ENCODE measurements around the gene FAM72A.
"Not testable (repeated sequence)": the region's sequence is repeated elsewhere in the genome, so short reads cannot be mapped to it uniquely, and the experiment has no call there.

The FAM72A gene

DNA sequence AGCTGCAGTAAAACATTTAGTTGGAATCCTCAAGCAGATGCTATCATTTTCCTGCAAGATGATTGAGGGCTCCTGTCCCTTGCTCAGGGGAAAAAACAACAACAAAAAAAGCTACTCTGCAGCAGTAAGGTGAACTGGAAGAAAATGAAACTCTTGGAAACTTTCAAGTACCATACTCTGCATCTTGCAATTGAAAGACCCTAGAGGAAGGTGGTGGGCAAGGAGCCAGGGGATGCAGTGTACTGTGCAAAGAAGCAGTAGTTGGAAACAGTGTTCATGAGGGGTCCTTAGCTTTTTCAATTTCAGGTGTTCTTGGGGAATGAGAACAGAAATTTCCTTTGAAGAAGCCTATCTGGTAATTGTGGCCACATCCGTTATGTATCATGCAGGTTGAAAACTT is 8.2 kb upstream of the FAM72A start:
- DNase-seq, result peak; percentile 0

DNA sequence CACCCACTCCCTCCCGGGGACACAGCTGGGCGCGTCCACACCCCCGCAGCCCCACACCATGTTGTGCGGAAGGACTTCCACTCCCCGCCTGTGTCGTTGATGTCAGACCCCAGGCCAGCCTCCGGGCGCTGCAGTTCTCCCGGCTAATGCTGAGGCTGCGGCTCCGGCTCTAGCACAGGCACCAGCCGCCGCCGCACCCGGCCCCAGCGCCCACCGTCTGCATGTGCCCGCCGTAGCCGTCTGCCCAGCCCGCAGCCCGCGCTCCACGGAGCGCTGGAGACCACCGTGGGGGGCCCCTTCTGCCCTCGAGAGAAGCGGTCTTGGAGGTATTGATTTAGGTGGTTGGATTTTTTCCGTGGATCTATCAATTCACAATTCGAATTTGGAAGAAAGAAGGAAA is 2.9 kb upstream of the FAM72A start:
- DNase-seq, result not testable (repeated sequence)

DNA sequence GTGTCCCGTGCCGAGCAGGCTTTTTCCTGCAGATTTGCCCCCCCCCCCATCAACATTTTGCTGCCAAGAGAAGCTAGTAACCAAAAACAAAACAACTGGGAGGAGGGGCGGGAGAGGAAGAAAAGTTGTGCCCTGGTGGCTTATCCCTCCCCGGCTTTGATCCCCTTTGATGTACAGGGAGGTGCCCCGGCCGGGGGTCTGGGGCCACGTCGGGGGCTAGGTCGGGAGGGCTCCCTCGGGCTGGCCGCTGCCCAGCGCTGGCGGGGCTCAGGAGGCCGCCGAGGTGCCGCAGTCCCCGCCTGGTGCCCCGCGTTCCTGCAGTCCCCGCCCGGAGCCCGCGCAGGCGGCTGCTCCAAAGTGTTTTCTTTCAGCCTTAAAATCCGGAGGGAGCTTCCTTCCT is 2.2 kb upstream of the FAM72A start:
- peak; percentile 0 for DNase-seq

GRCh38 chr1:206204159-206204511 is 1.5 kb upstream of the FAM72A start:
- not testable (repeated sequence) for DNase-seq

DNA sequence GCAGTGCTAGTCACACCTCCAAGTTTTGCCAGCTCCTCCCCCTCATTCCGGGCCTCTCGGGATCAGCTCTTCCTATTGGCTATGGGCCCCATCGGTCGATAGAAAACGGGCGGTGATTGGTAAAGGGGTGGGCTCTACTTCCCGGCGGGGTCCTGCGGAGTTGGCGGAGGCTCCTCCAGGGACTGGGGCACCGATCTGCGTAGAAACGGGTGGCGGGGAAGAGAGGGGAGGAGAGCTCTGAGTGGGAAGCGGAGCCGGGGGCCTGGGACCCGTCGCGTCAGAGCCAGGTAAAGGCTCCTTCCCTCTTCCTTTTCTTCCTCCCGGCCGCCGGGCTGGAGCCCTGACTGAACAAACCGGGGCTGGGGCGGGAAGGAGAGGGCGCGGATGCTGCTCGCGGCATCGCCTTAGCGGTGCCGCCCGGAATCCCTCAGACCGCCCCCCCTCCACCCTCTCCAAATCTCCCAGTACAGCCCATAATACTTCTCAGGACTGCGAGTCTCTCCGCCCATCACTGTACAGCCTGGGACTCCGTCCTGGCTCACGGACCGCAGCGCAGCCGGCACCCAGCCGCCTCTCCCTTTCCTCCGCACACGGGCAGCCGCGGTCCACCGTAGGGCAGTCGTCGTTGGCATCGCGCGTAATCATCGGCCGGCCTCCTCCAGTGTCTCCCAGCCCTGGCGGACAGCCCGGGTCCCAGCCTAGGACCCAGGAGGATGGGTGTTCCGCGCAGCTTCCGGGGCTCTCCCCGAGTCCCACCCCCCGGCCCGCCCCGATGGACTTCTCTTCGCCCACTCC is 922 bp upstream of the FAM72A start, which contains the start of gene SRGAP2:
SRGAP2 (plus strand) TSS at position 178 of the 795 bp plus-strand sequence. CDS start 2,430 bp downstream, outside the sequence.
- peak; percentile 60 for DNase-seq

DNA sequence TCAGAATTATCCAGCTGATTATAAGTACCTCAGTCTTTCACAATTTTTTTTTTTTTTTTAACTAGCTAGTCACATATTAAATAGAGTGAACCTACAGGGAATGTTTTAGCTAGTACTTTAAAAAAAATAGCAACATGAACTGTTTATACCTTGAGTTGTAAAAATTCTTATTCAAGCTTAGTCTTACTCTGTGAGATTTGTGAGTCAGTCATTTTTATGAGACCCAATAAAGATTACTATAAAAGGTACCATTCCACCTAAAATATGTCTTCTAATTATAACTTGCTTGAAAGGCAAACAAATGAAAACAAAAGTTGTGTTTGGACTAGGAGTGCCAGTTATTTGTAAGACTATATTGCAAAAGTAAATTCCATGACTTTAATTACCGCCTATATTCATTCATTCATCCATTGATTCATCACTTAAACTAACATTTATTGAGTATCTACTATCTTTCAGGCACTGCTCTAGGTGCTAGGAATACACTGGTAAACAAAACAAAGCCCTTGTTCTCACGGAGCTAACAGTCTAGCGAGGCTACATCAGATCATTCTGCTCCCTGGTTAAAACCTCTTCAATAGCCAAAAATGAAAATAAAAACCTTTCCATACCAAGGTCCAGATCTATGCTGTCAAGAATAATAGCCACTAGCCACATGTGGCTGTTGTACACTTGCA is 5.8 kb downstream of the FAM72A start:
- peak; percentile 0 for DNase-seq

- not testable (repeated sequence) for DNase-seq
Observed at GRCh38 chr1:206195182-206195581, 7.5 kb downstream of the FAM72A start.

- not testable (repeated sequence) for DNase-seq
Observed at GRCh38 chr1:206186826-206187225, 15.8 kb downstream of the FAM72A start.

DNA sequence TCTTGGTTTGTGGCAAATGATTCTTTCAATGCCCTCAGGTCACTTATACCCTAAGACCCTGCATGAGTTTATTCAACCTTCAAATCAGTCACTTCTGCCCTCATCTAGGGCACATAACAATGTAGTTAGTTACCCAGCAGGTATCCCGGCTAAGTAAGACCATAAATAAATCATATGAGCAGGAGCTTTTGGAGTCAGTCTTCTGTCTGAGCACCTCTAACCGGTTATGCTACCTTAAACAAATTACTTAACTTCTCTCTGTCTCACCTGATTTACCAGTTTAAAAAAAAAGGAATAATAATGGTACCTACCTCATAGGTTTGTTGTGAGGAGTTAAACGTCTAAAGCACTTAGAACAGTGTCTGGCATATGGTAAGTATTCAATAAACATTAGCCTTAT is 16.9 kb downstream of the FAM72A start:
- DNase-seq, result not testable (repeated sequence)

- DNase-seq, result not testable (repeated sequence)
Observed at GRCh38 chr1:206183788-206184187, 18.9 kb downstream of the FAM72A start.

DNA sequence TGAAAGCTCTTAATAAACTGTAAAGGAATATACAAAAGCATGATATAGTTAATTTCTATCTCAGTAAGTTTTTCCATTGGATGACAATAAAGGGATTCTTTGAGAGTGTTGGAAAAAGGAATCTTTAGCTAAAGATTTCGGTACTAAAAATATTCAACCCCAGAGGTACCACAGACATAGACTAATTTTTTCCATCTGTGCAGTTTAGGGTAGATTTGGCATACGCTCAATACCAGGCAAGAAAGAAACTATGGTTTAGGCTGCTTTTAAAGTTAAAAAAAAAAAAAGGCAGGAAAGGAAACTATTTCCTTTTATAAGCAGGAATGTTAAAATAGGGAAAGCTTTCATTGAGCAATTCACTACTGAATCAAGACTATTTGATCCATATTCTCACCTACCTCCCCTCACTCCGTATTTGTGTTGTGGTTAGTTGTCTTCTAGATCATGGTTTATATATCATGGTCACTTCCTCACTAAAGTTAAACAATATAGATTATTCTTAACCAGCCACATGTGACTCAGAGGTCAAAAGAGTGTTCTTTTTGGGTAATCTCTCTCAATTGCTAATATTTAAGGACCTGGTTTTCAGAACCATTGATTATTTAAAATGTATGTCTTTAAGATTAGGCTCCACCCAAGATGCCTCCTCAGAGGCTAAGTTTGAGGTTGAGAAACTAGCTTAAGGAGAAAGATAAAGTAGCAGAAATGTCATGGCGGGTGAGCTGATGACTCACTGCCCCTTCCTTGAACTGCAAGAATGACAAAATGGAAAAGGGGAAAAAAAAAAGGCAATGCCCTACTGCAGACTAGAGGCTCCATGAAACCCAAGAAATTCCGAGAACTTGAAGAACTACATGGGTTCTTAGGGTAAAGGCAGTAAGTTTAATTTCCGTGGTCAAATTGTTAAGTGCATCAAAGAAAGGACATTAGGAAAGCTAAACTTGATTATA is 20.0 kb downstream of the FAM72A start:
- peak; percentile 2 for DNase-seq

DNA sequence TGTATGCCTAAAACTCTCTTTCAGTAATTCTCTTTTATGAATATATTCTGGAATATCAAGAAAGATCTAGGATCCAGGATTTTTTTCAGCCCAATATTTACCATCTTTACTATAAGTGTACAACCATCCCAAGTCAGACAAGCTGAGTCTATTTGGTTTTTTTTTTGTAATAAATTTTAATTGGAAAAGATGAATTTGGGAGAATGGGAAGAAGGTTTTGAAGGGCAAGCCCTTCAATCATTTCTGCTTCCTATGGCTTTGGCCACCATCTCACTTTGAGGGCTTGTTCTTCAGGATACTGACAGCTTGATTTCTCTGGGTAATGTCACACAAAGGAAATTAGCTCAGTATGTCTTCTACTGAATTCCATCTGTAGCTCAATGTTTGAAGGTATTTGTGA is 23.0 kb downstream of the FAM72A start:
- not testable (repeated sequence) for DNase-seq

DNA sequence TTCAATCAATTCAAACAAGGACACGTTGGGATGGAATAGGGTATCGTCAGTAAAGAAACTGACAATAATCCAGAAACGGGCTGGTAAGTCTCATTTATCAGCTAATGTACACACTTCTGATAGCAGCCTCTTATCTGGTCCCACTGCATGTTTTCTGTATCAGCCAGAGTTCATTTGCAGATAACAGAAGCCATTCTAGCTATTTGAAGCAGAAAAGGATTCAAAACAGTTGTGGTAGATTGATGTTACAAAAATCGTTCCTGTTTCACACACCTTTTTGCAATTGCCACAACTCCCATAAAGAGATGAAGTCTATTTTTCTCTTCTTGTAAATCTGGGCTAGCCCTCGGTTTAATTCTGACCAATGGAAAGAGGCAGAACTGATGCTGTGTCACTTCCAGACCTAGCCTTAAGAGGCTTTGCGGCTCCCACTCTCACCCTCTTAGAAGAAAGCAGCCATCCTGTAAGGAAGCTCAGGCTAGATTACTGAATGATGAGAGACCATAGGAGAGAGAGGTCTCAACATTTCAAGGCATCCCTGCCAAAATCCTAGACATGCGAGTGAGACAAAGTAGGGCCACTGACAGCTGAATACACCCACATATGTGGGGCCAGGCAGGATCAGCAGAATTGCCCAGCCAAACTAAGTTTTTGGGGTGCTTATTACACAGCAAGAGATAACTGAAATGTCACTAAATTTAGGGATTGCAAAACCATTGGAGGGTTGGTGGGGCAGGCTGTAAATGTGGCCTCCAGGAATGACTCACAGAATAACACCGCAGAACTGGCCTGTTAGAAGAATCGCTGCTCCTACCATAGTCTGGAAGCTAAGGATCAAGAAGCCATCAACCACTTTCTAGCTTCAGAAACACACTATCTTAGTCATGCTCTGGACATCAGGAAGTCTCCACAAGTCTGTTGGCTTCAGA is 24.3 kb downstream of the FAM72A start:
- peak; percentile 11 for DNase-seq

DNA sequence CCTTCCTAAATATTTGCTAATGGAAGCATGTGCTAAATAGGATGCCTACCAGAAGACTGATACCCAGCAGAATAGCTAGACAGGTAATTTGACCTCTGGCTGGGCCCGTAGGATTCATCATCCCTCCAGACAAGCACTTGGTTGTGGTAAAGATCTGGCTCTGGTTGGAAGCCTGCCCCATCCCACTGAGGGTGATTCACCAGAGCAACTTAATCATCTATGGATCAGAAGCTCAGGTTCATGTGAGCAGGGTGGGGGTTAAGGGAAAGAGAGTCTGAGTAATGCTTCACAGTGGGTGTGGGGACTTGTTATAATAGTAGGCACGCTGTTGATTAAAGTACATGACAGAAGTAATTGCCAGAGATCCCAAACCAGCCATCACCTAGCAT is 26.5 kb downstream of the FAM72A start:
- DNase-seq, result not testable (repeated sequence)

GRCh38 chr1:206175459-206176113 is 27.1 kb downstream of the FAM72A start:
- DNase-seq, result peak; percentile 4

- not testable (repeated sequence) for DNase-seq
Observed at GRCh38 chr1:206174182-206174868, 28.3 kb downstream of the FAM72A start.

GRCh38 chr1:206173110-206173719 is 29.4 kb downstream of the FAM72A start:
- DNase-seq, result not testable (repeated sequence)

GRCh38 chr1:206169794-206170193 is 32.8 kb downstream of the FAM72A start:
- DNase-seq, result not testable (repeated sequence)

- DNase-seq, result not testable (repeated sequence)
Observed at GRCh38 chr1:206167350-206168029, 35.1 kb downstream of the FAM72A start.
